Cardiac muscle cell (in vitro differentiated cells and primary cell): ENCODE results near the gene SLC16A12. TPM values are rescaled to one million over a fixed set of nuclear protein-coding genes. Genes with fewer than 3 reads are reported as not detected.
A peak's percentile ranks its signal among the peaks of the same experiment; 100 is the strongest.

ENCODE experiments used
- DNase-seq, 2 donors: peaks; one replicate each; pipeline versions ENCODE4 v3.0.0 to v3.0.0-alpha.2; 2010 to 2017; ENCODE audit warnings: low read depth in 1 of 2, low spot score in 1 of 2
- H3K27ac ChIP-seq: fragments of 200-600 bp; sonication (generic); 2 replicates; pipeline ENCODE4 v1.5.1; 2016
- H3K27me3 ChIP-seq: fragments of 200-600 bp; sonication (generic); 2 replicates; pipeline ENCODE4 v1.6.0; 2016; ENCODE audit warnings: control low read depth
- H3K36me3 ChIP-seq: fragments of 200-600 bp; sonication (generic); 2 replicates; pipeline ENCODE4 v1.5.1; 2016; ENCODE audit warnings: control low read depth
- H3K4me1 ChIP-seq: fragments of 200-600 bp; sonication (generic); 2 replicates; pipeline ENCODE4 v1.8.1; 2017; ENCODE audit warnings: low read depth, mild to moderate bottlenecking, mixed run types
- H3K4me3 ChIP-seq: fragments of 200-600 bp; sonication (generic); 2 replicates; pipeline ENCODE4 v1.5.1; 2016; ENCODE audit warnings: mild to moderate bottlenecking
- H3K9me3 ChIP-seq: fragments of 200-600 bp; sonication (generic); 2 replicates; pipeline ENCODE4 v1.5.1; 2017; ENCODE audit warnings: low read depth, mild to moderate bottlenecking, control low read depth
- CTCF ChIP-seq: IDR thresholded peaks from 2 replicates; pipeline ENCODE4 v1.5.1; 2012; ENCODE audit warnings: low read depth, mild to moderate bottlenecking, low read length
- polyA plus RNA-seq: library from polyadenylated mRNA; unstranded; fragments of >200 nt; fragmentation: Nextera tagmentation; extraction: Ambion mirVana; gene quantifications from 2 replicates; pipeline ENCODE4 v1.2.1, GENCODE V29; 2016
- total RNA-seq: library from RNA; depleted of rRNA; stranded (reverse); fragments of >200 nt; gene quantifications from 2 replicates; pipeline ENCODE4 v1.2.3, GENCODE V29; 2016

SLC16A12 gene
- total and polyA plus RNA-seq, 2 experiments from 2014 or later = 7.6 to 8.1 TPM

DNA sequence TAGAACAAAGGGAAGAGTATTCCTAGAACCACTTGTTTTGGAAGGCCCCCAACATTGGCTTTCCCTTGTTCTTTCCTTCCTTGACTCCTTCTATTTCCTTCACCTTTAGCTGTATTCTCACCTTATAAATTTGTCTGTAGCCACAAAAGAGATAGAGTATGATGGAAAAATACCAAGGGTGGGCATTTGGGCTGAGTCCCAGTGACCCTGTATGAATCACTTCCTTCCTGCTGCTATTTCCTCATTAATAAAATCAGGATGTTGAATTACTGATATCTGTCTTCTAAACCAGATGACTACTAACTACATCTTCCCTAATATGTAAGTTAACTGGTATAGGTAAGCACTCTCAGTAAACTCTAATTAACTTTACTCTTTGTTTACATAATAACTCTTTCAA lies 65.9 kb downstream of the SLC16A12 start:
- Histone ChIP-seq H3K36me3 (no peaks in the 10 kb centered on the region), H3K4me1 (peaks cover 48% of the 10 kb centered on the region), H3K27me3 (no peaks in the 10 kb centered on the region), H3K4me3 (no peak overlapping the region), H3K27ac (no peak overlapping the region), H3K9me3 (no peaks in the 10 kb centered on the region)
- no peak for DNase-seq
- no peak for TF ChIP-seq CTCF

DNA sequence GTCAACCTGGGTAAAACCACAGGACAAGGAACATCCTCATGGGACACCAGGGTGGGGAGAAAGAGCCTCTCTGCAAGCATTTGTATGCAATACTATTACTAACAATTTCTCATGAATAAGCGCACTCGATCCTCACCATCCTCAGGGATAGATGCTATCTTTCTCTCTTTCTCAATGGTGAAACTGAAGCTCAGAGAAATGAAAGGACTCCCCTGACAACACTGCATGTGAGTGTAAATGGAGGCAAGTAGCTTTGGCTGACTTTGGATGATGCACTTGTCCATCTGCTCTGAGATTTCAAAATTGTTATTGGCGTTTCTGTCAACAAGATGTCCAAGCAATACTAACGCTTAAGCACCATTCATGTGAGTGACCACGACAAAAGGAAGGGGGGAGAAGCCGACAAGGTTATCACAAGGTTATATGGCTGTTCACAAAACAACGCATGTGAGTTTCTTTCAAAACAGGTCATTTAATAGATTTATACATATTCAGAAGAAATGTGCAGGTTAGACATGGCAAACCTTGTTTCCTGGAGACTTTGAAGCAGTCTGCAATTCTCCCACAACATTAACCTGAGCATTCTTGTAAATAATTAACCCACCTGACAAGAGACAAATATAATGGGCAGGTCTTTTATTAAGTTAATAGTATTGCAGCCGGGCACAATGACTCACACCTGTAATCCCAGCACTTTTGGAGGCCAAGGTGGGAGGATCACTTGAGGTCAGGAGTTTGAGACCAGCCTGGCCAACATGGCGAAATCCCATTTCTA lies 67.0 kb downstream of the SLC16A12 start:
- Histone ChIP-seq H3K4me3 (no peak overlapping the region), H3K4me1 (peaks cover 48% of the 10 kb centered on the region), H3K27me3 (no peaks in the 10 kb centered on the region), H3K36me3 (no peaks in the 10 kb centered on the region), H3K27ac (no peak overlapping the region), H3K9me3 (no peaks in the 10 kb centered on the region)
- TF ChIP-seq CTCF = no peak
- no peak for DNase-seq

DNA sequence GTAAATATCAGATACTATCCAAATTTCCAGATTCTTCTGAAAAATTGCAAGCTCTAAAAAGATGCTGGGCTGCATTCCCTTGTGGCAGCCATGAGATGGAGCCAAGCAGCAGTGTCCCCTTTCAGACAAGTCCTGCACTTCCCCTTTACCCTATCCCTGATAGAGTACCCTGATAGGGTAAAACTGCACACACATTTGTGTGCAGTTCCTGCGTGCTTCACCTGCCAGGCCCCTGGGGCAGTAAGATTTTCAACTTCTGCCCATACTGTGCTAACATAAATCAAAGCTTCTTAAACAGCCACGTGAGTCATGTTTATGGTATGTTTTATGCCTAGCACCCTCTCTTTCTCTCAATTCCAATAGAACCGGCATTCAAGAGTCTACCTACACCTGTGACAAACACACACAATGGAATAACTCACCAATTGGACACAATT lies 68.8 kb downstream of the SLC16A12 start:
- no peak overlapping the region for H3K4me3 ChIP-seq
- H3K4me1 ChIP-seq = peaks cover 48% of the 10 kb centered on the region
- no peaks in the 10 kb centered on the region for H3K36me3 ChIP-seq
- no peaks in the 10 kb centered on the region for H3K27me3 ChIP-seq
- H3K27ac ChIP-seq = peak overlapping the region; percentile 94
- no peaks in the 10 kb centered on the region for H3K9me3 ChIP-seq
- TF ChIP-seq CTCF = peak; percentile 58
- DNase-seq = peak; percentile 31 to 66

DNA sequence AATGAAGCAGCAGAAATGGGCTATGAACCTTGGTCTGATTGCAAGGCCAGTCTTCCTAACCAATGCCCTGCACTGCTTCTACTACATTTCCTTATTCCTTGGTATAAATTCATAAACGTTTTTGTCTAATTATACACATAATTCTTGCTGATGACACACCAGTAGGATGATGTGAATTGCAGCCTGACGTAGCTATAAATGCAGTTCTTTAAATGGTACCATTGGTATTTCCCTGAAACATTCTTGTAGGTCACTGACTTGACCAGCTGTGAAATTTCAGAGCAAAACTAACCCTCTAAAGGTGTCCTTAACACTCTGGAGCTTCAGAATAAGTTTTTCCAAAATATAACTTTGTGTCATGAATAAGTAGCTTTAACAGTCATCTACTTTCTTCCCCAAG lies 70.2 kb downstream of the SLC16A12 start:
- TF ChIP-seq CTCF = no peak
- Histone ChIP-seq H3K27me3 (no peaks in the 10 kb centered on the region), H3K27ac (peak overlapping the region; percentile 94), H3K4me1 (peaks cover 48% of the 10 kb centered on the region), H3K4me3 (no peak overlapping the region), H3K36me3 (no peaks in the 10 kb centered on the region), H3K9me3 (no peaks in the 10 kb centered on the region)
- no peak for DNase-seq

GRCh38 chr10:89463846-89464537 lies 71.4 kb downstream of the SLC16A12 start:
- TF ChIP-seq CTCF = no peak
- Histone ChIP-seq H3K27me3 (no peaks in the 10 kb centered on the region), H3K4me3 (no peak overlapping the region)

More at GRCh38 chr10:89463846-89464537, 71.4 kb downstream of the SLC16A12 start:
- peak in 1 of 2 donors; percentile 62 for DNase-seq
- no peaks in the 10 kb centered on the region for H3K36me3 ChIP-seq
- H3K27ac ChIP-seq = peak overlapping the region; percentile 94
- H3K9me3 ChIP-seq = no peaks in the 10 kb centered on the region
- H3K4me1 ChIP-seq = peaks cover 48% of the 10 kb centered on the region
